IPS-15b (cell line): ENCODE measurements around the gene AHSG.
A peak's percentile ranks its signal among the peaks of the same experiment; 100 is the strongest.

Source experiments
- H3K27me3 ChIP-seq: one replicate; pipeline ENCODE4 v1.6.1; 2013; ENCODE audit warnings: low read length; ENCODE audit not compliant: control insufficient read depth, insufficient read depth
- H3K36me3 ChIP-seq: one replicate; pipeline ENCODE4 v1.6.1; 2013; ENCODE audit warnings: low read length; ENCODE audit not compliant: control insufficient read depth, insufficient read depth
- H3K4me1 ChIP-seq: one replicate; pipeline ENCODE4 v1.6.1; 2013; ENCODE audit warnings: mild to moderate bottlenecking, low read length; ENCODE audit not compliant: control insufficient read depth, insufficient read depth
- H3K4me3 ChIP-seq: one replicate; pipeline ENCODE4 v1.5.1; 2013; ENCODE audit warnings: low read depth, low read length
- H3K9ac ChIP-seq: one replicate; pipeline ENCODE4 v1.6.1; 2013; ENCODE audit warnings: low read depth, mild to moderate bottlenecking, low read length
- H3K9me3 ChIP-seq: one replicate; pipeline ENCODE4 v1.6.1; 2013; ENCODE audit warnings: mild to moderate bottlenecking, low read length; ENCODE audit not compliant: control insufficient read depth, insufficient read depth

The AHSG gene

DNA sequence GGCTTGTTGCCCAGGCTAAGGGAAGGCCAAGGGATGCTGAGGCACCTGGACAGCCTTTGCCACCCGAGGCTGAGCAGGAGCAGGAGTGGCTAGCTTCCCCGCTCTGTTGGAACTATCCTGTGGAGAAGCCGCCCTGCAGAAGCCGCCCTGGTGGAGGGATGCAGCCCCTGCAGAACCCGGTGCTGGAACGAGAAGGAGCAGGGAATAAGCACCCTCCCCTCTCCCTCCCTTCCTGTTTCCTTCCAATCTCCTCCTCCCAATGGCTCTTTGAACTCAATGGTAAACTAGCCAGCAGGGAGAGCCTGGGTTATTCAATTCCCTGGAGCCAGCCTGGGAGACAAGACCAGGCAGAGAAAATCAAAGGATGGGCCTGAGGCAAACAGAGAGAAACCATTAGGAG is 41.1 kb downstream of the AHSG start:
- Histone ChIP-seq H3K27me3 (no peaks in the 10 kb centered on the region), H3K36me3 (no peaks in the 10 kb centered on the region), H3K4me3 (no peak overlapping the region), H3K9ac (no peak overlapping the region), H3K9me3 (no peaks in the 10 kb centered on the region), H3K4me1 (peaks cover 4% of the 10 kb centered on the region)

- Histone ChIP-seq H3K27me3 (peaks cover 3% of the 10 kb centered on the region), H3K4me3 (peak overlapping the region; percentile 21), H3K36me3 (no peaks in the 10 kb centered on the region), H3K4me1 (peaks cover 17% of the 10 kb centered on the region), H3K9me3 (no peaks in the 10 kb centered on the region), H3K9ac (peak overlapping the region; percentile 17)
Measured at GRCh38 chr3:186663361-186664118, 50.7 kb downstream of the AHSG start.

- H3K4me1 ChIP-seq, result peaks cover 17% of the 10 kb centered on the region
- H3K36me3 ChIP-seq, result no peaks in the 10 kb centered on the region
- no peaks in the 10 kb centered on the region for H3K9me3 ChIP-seq
- H3K27me3 ChIP-seq, result peaks cover 3% of the 10 kb centered on the region
- H3K9ac ChIP-seq, result no peak overlapping the region
- no peak overlapping the region for H3K4me3 ChIP-seq
Measured at GRCh38 chr3:186664119-186664495, 51.2 kb downstream of the AHSG start.

- H3K36me3 ChIP-seq, result no peaks in the 10 kb centered on the region
- H3K9ac ChIP-seq, result no peak overlapping the region
- no peaks in the 10 kb centered on the region for H3K9me3 ChIP-seq
- H3K4me3 ChIP-seq, result no peak overlapping the region
- H3K4me1 ChIP-seq, result peaks cover 17% of the 10 kb centered on the region
- H3K27me3 ChIP-seq, result peaks cover 3% of the 10 kb centered on the region
Measured at GRCh38 chr3:186664506-186664905, 51.6 kb downstream of the AHSG start.

- Histone ChIP-seq H3K27me3 (peaks cover 3% of the 10 kb centered on the region), H3K4me1 (peaks cover 17% of the 10 kb centered on the region), H3K4me3 (no peak within 1 kb of the TSS), H3K36me3 (no peaks in the 10 kb centered on the region), H3K9ac (no peak within 1 kb of the TSS), H3K9me3 (no peaks in the 10 kb centered on the region)
Measured at GRCh38 chr3:186665625-186666188, 52.8 kb downstream of the AHSG start, which contains the start of gene HRG. TSS of gene HRG (plus strand) at chr3:186666014. CDS start at chr3:186666032, 18 bp downstream.

- Histone ChIP-seq H3K27me3 (peaks cover 3% of the 10 kb centered on the region), H3K4me3 (no peak overlapping the region), H3K36me3 (no peaks in the 10 kb centered on the region), H3K9ac (no peak overlapping the region), H3K9me3 (no peaks in the 10 kb centered on the region), H3K4me1 (peaks cover 15% of the 10 kb centered on the region)
Measured at GRCh38 chr3:186668426-186668825, 55.6 kb downstream of the AHSG start.

GRCh38 chr3:186669378-186670084 is 56.7 kb downstream of the AHSG start:
- no peaks in the 10 kb centered on the region for H3K36me3 ChIP-seq
- no peak overlapping the region for H3K4me3 ChIP-seq

GRCh38 chr3:186670155-186670554 is 57.3 kb downstream of the AHSG start:
- Histone ChIP-seq H3K4me1 (no peaks in the 10 kb centered on the region), H3K4me3 (no peak overlapping the region), H3K36me3 (no peaks in the 10 kb centered on the region), H3K9ac (no peak overlapping the region), H3K9me3 (no peaks in the 10 kb centered on the region), H3K27me3 (peaks cover 3% of the 10 kb centered on the region)

More at GRCh38 chr3:186669378-186670084, 56.7 kb downstream of the AHSG start:
- Histone ChIP-seq H3K9me3 (no peaks in the 10 kb centered on the region), H3K27me3 (peaks cover 3% of the 10 kb centered on the region), H3K4me1 (peaks cover 4% of the 10 kb centered on the region), H3K9ac (no peak overlapping the region)
